Kidney epithelial cell (primary cell): ENCODE measurements around the gene POU2F3. TPM values are rescaled to one million over a fixed set of nuclear protein-coding genes. Genes with fewer than 3 reads are reported as not detected.

ENCODE experiments used
- DNase-seq: peaks from one replicate; pipeline ENCODE4 v3.0.0-alpha.2; 2010; ENCODE audit warnings: low read depth
- H3K27me3 ChIP-seq: 2 replicates; pipeline ENCODE4 v1.6.0; 2011; ENCODE audit warnings: low read length; ENCODE audit not compliant: control insufficient read depth, insufficient read depth
- H3K36me3 ChIP-seq: 2 replicates; pipeline ENCODE4 v1.5.1; 2011; ENCODE audit warnings: low read length; ENCODE audit not compliant: control insufficient read depth, insufficient read depth
- H3K4me3 ChIP-seq: 2 replicates; pipeline ENCODE4 v1.5.1; 2011; ENCODE audit warnings: low read depth, mild to moderate bottlenecking, control low read depth, low read length
- total RNA-seq: library from RNA; depleted of rRNA; stranded (reverse); fragments of >200 nt; gene quantifications from 2 replicates; pipeline ENCODE4 v1.2.3, GENCODE V29; 2015
- TF ChIP-seq, protein P1 (sequence below): IDR thresholded peaks from 2 replicates; pipeline ENCODE4 v1.5.1; 2011; ENCODE audit warnings: mild to moderate bottlenecking, moderate library complexity, low read length, control low read depth, inconsistent platforms; ENCODE audit not compliant: insufficient read depth, poor library complexity, severe bottlenecking

POU2F3 gene
- total RNA-seq, 1 donor from 2014 or later, result 1.1 TPM

DNA sequence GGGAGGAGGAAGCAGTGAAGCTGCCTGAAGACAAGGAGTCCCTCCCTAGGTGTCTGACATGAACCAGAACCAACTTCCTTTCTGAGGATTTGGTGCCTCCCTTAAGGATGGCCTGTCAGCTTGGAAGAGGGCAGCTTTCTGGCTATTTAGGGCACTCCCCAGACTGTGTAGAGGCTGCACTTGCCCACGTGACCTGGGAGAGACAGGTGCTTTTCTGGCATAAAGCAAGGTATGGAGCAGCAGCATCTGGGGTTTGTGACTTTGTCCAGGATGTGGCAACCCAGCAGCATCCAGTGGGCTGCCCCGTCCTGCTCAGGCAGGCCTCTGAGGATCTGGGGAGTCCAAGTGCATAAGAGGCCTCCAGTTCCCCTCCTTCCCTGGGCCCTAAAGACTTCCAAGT lies 43.2 kb downstream of the POU2F3 start:
- no peak for DNase-seq
- Histone ChIP-seq H3K4me3 (no peak overlapping the region), H3K27me3 (peaks cover 3% of the 10 kb centered on the region), H3K36me3 (no peaks in the 10 kb centered on the region)
- TF ChIP-seq, protein P1, sequence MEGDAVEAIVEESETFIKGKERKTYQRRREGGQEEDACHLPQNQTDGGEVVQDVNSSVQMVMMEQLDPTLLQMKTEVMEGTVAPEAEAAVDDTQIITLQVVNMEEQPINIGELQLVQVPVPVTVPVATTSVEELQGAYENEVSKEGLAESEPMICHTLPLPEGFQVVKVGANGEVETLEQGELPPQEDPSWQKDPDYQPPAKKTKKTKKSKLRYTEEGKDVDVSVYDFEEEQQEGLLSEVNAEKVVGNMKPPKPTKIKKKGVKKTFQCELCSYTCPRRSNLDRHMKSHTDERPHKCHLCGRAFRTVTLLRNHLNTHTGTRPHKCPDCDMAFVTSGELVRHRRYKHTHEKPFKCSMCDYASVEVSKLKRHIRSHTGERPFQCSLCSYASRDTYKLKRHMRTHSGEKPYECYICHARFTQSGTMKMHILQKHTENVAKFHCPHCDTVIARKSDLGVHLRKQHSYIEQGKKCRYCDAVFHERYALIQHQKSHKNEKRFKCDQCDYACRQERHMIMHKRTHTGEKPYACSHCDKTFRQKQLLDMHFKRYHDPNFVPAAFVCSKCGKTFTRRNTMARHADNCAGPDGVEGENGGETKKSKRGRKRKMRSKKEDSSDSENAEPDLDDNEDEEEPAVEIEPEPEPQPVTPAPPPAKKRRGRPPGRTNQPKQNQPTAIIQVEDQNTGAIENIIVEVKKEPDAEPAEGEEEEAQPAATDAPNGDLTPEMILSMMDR, result no peak

GRCh38 chr11:120284272-120284671 lies 44.3 kb downstream of the POU2F3 start:
- no peak for DNase-seq
- Histone ChIP-seq H3K4me3 (no peak overlapping the region), H3K36me3 (no peaks in the 10 kb centered on the region), H3K27me3 (peaks cover 3% of the 10 kb centered on the region)
- TF ChIP-seq, protein P1, result no peak

DNA sequence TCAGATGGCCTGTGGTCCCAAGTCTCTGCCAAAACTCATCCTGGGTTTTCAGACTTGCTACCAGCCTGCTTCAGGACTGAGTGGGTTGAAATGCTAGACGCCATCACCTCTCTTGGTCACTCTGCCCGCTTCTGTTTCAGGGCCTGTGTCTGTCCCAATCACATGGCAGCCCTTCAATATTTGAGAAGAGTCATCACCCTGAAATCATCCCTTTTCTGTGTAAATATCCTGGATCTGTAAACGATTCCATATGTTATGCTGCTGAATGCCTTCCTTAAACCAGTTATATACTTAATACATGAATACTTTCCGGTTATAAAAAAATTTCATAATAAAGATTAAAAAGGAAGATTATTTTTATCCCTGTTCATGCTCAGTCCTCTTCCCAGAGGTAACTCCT lies 45.3 kb downstream of the POU2F3 start:
- DNase-seq, result no peak
- H3K4me3 ChIP-seq, result no peak overlapping the region
- peaks cover 3% of the 10 kb centered on the region for H3K27me3 ChIP-seq
- no peaks in the 10 kb centered on the region for H3K36me3 ChIP-seq
- TF ChIP-seq, protein P1, result no peak

DNA sequence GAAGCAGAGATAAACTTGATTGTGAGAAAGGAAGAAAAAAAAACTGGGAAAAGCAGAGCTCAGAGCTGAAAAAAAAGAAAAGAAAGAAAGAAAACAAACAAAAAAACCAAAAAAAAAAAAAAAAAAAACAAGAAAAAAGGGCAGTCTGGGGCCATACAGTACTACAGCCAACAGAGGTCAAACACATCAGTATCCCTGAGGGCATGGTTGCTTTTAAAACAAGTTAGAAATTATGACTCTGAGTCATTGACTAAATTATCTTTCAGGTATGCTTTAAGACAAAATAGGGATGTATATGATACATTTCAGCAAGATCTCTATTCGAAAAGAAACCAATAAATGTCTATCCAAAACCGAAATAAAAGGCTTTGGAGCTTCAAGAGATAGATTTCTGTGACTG lies 48.1 kb downstream of the POU2F3 start:
- no peaks in the 10 kb centered on the region for H3K27me3 ChIP-seq
- H3K4me3 ChIP-seq, result no peak overlapping the region
- no peaks in the 10 kb centered on the region for H3K36me3 ChIP-seq
- DNase-seq, result no peak
- TF ChIP-seq, protein P1, result no peak

DNA sequence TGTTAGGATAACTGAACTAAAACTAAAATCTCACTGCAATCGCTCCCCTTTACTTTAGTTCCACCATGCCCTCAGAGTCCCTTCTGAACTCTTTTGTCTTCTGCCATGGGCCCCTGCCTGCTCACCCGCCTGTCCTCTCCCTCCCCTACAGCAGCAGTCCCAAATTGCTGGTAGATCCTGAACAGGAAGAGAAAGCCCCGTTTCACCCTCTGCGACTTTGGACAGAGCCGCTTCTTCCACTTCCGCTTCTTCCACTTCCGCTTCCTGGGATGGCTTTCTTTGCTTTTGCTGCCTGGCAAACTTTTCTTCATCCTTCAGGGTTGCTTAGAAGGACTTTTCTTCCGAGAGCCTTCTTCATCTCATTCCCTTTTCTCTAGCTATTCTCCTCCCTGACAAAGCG lies 49.5 kb downstream of the POU2F3 start:
- DNase-seq, result no peak
- Histone ChIP-seq H3K4me3 (no peak overlapping the region), H3K27me3 (peaks cover 3% of the 10 kb centered on the region), H3K36me3 (no peaks in the 10 kb centered on the region)
- TF ChIP-seq, protein P1, result no peak

DNA sequence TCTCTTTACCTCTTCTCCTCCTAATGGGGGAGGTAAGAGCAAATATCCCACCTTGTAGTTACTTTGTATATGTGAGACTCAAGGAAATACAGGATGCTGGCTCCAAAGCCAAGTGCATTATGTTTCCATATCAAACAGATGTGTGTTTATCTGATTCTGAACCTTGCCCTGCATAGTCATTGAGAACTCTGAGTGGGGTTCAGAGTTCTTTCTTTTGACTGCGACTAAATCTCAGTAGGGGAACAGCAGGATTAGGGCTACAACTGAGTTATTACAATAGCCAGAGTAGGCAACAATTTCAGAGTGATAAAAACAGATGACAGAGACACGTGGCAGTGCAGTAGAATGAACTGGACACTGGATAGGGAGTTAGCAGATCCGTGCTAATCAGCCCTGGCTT lies 51.0 kb downstream of the POU2F3 start:
- no peak for DNase-seq
- TF ChIP-seq, protein P1, result no peak
- Histone ChIP-seq H3K36me3 (no peaks in the 10 kb centered on the region), H3K4me3 (no peak overlapping the region), H3K27me3 (peaks cover 3% of the 10 kb centered on the region)
